Fibroblast of lung (primary cell): ENCODE measurements around the gene USP7. TPM values are rescaled to one million over a fixed set of nuclear protein-coding genes. Genes with fewer than 3 reads are reported as not detected.

ENCODE experiments used
- DNase-seq, 2 donors: peaks; one replicate each; pipeline versions ENCODE4 v3.0.0 to v3.0.0-alpha.2; 2010; ENCODE audit warnings: low read depth in 2 of 2
- H2AFZ ChIP-seq: 2 replicates; pipeline ENCODE4 v1.5.1; 2012; ENCODE audit warnings: low read length, control low read depth, inconsistent platforms
- H3K27ac ChIP-seq: 2 replicates; pipeline ENCODE4 v1.5.1; 2011; ENCODE audit warnings: low read length, control low read depth; ENCODE audit not compliant: insufficient read depth
- H3K27me3 ChIP-seq: 2 replicates; pipeline ENCODE4 v1.5.1; 2011; ENCODE audit warnings: mild to moderate bottlenecking, low read length; ENCODE audit not compliant: control insufficient read depth, insufficient read depth
- H3K36me3 ChIP-seq: 2 replicates; pipeline ENCODE4 v1.5.1; 2011; ENCODE audit warnings: low read length; ENCODE audit not compliant: control insufficient read depth, insufficient read depth
- H3K4me1 ChIP-seq: 2 replicates; pipeline ENCODE4 v1.5.1; 2011; ENCODE audit warnings: low read length; ENCODE audit not compliant: control insufficient read depth, insufficient read depth; ENCODE audit errors: extremely low read depth
- H3K4me2 ChIP-seq: 2 replicates; pipeline ENCODE4 v1.5.1; 2011; ENCODE audit warnings: low read length, control low read depth; ENCODE audit not compliant: insufficient read depth; ENCODE audit errors: extremely low read depth
- H3K4me3 ChIP-seq, 4 experiments: fragments of 200-600 bp in 1 of 4; sonication (generic) in 1 of 4; replicated peaks in 1 of 4; 2 replicates each; pipeline ENCODE4 v1.5.1; 2011 to 2016; ENCODE audit warnings: low read length in 4 of 4, low read depth in 3 of 4, mild to moderate bottlenecking in 3 of 4, control low read depth in 2 of 4, inconsistent platforms in 1 of 4, mixed read lengths in 1 of 4; ENCODE audit not compliant: insufficient read depth in 1 of 4; ENCODE audit errors: control extremely low read depth in 1 of 4
- H3K79me2 ChIP-seq: 2 replicates; pipeline ENCODE4 v1.5.1; 2012; ENCODE audit warnings: mild to moderate bottlenecking, low read length, inconsistent platforms; ENCODE audit not compliant: control insufficient read depth, insufficient read depth
- H3K9ac ChIP-seq: 2 replicates; pipeline ENCODE4 v1.5.1; 2011; ENCODE audit warnings: mild to moderate bottlenecking, low read length, control low read depth; ENCODE audit not compliant: insufficient read depth
- H3K9me3 ChIP-seq: 2 replicates; pipeline ENCODE4 v1.5.1; 2012; ENCODE audit warnings: low read depth, low read length; ENCODE audit not compliant: control insufficient read depth, insufficient read depth
- H4K20me1 ChIP-seq: 2 replicates; pipeline ENCODE4 v1.5.1; 2011; ENCODE audit warnings: low read length; ENCODE audit not compliant: control insufficient read depth, insufficient read depth; ENCODE audit errors: extremely low read depth
- CTCF ChIP-seq, 2 donors: IDR thresholded peaks in 1 of 2; conservative IDR thresholded peaks in 1 of 2; 1 replicate in 1 of 2; 2 replicates in 1 of 2; pipeline ENCODE4 v1.5.1; 2011 to 2012; ENCODE audit warnings: low read length in 2 of 2, control low read depth in 1 of 2, inconsistent platforms in 1 of 2, low read depth in 1 of 2, mild to moderate bottlenecking in 1 of 2
- EZH2 ChIP-seq: IDR thresholded peaks from 2 replicates; pipeline ENCODE4 v1.5.1; 2012; ENCODE audit warnings: low read length, control low read depth, mild to moderate bottlenecking; ENCODE audit errors: missing control alignments
- polyA plus RNA-seq, 2 donors: library from polyadenylated mRNA; depleted of rRNA in 1 of 2; stranded (reverse) in 1 of 2; unstranded in 1 of 2; fragments of >200 nt; gene quantifications; 2 replicates each; pipeline ENCODE4 v1.2.1, GENCODE V29; 2011 to 2012; ENCODE audit warnings: missing spikeins in 1 of 2
- total RNA-seq: library from RNA; depleted of rRNA; stranded (reverse); fragments of >200 nt; gene quantifications from 2 replicates; pipeline ENCODE4 v1.2.1, GENCODE V29; 2014

The USP7 gene
- total and polyA plus RNA-seq, 2 donors (not counting 1 experiment from before 2014, with no cell fraction given), result 22.5 to 48.7 TPM

GRCh38 chr16:8862309-8863130, 101.2 kb downstream of the USP7 start:
- H3K9me3 ChIP-seq, result no peaks in the 10 kb centered on the region
- TF ChIP-seq EZH2 (no peak), CTCF (conservative IDR thresholded peaks at IDR 0.05 in 1 of 2, IDR thresholded peaks at IDR 0.05 in 1 of 2; ENCODE audit: low read depth in 1 of 2, low read length in 2 of 2) (no peak)
- H3K4me3 ChIP-seq, result no peak overlapping the region
- H3K36me3 ChIP-seq, result peaks cover 10% of the 10 kb centered on the region
- no peak overlapping the region for H3K4me2 ChIP-seq
- H3K9ac ChIP-seq, result no peak overlapping the region
- DNase-seq, result no peak
- peaks cover 84% of the 10 kb centered on the region for H3K79me2 ChIP-seq
- H3K27ac ChIP-seq, result no peak overlapping the region
- H2AFZ ChIP-seq, result no peak overlapping the region
- peaks cover 25% of the 10 kb centered on the region for H3K4me1 ChIP-seq
- H3K27me3 ChIP-seq, result no peaks in the 10 kb centered on the region
- no peaks in the 10 kb centered on the region for H4K20me1 ChIP-seq

- Histone ChIP-seq H4K20me1 (no peaks in the 10 kb centered on the region), H3K4me1 (peaks cover 25% of the 10 kb centered on the region), H3K27ac (no peak overlapping the region), H3K36me3 (peaks cover 10% of the 10 kb centered on the region), H3K27me3 (no peaks in the 10 kb centered on the region), H3K4me2 (no peak overlapping the region), H2AFZ (no peak overlapping the region), H3K9ac (no peak overlapping the region), H3K4me3 (no peak overlapping the region), H3K9me3 (no peaks in the 10 kb centered on the region), H3K79me2 (peaks cover 76% of the 10 kb centered on the region)
- no peak for DNase-seq
- TF ChIP-seq EZH2 (no peak), CTCF (conservative IDR thresholded peaks at IDR 0.05 in 1 of 2, IDR thresholded peaks at IDR 0.05 in 1 of 2; ENCODE audit: low read depth in 1 of 2, low read length in 2 of 2) (no peak)
These were observed 102.0 kb downstream of the USP7 start for GRCh38 chr16:8861563-8862308.
